Measurements from ENCODE around the gene HHAT.

The HHAT gene

DNA sequence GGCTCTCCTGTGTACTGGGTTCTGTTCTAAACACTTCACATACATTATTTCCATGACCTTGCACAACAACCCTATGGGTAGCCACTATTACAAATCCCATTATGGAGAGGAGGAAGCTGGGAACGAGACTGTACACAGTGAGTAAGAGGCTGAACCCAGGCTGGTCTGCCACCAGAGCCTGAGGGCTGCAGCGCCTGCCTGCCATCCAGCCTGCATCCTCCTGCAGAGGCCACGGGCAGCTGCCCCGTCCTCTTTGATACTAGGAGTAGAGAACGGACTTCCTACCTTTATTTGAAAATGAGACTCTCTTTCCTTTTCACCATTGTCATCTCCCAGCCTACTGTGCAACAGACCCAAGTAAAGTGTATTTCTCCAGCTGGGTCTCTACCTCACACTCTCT lies 370.0 kb downstream of the HHAT start:
- TF ChIP-seq CTCF (IDR thresholded peaks at IDR 0.05), result no peak
- Histone ChIP-seq H3K27me3 (ENCODE audit: control insufficient read depth, insufficient read depth, low read length) (no peaks in the 10 kb centered on the region), H3K9ac (no peak overlapping the region), H3K27ac (no peak overlapping the region), H3K36me3 (ENCODE audit: control insufficient read depth, insufficient read depth, low read length) (no peaks in the 10 kb centered on the region), H3K4me3 (ENCODE audit: low read depth, low read length) (no peak overlapping the region), H2AFZ (no peak overlapping the region), H3K4me1 (no peaks in the 10 kb centered on the region), H3K4me2 (ENCODE audit: low read length) (no peak overlapping the region), H3K9me3 (ENCODE audit: control insufficient read depth, low read length) (no peaks in the 10 kb centered on the region), H3K79me2 (no peaks in the 10 kb centered on the region)

- no peak overlapping the region for H3K4me2 ChIP-seq (ENCODE audit: low read length)
- H3K36me3 ChIP-seq (ENCODE audit: control insufficient read depth, insufficient read depth, low read length), result no peaks in the 10 kb centered on the region
- no peak overlapping the region for H2AFZ ChIP-seq
- no peak overlapping the region for H3K9ac ChIP-seq
- no peaks in the 10 kb centered on the region for H3K4me1 ChIP-seq
- no peaks in the 10 kb centered on the region for H3K9me3 ChIP-seq (ENCODE audit: control insufficient read depth, low read length)
- H3K4me3 ChIP-seq (ENCODE audit: low read depth, low read length), result no peak overlapping the region
- H3K27me3 ChIP-seq (ENCODE audit: control insufficient read depth, insufficient read depth, low read length), result no peaks in the 10 kb centered on the region
- TF ChIP-seq CTCF (IDR thresholded peaks at IDR 0.05), result no peak
- H3K79me2 ChIP-seq, result no peaks in the 10 kb centered on the region
- no peak overlapping the region for H3K27ac ChIP-seq
Measured at GRCh38 chr1:210700083-210700482, 371.4 kb downstream of the HHAT start.

- H3K4me1 ChIP-seq, result no peaks in the 10 kb centered on the region
- TF ChIP-seq CTCF (IDR thresholded peaks at IDR 0.05), result no peak
- no peak overlapping the region for H3K27ac ChIP-seq
- H3K9me3 ChIP-seq (ENCODE audit: control insufficient read depth, low read length), result no peaks in the 10 kb centered on the region
- H3K4me3 ChIP-seq (ENCODE audit: low read depth, low read length), result no peak overlapping the region
- no peak overlapping the region for H3K9ac ChIP-seq
- H3K4me2 ChIP-seq (ENCODE audit: low read length), result no peak overlapping the region
- no peak overlapping the region for H2AFZ ChIP-seq
- no peaks in the 10 kb centered on the region for H3K36me3 ChIP-seq (ENCODE audit: control insufficient read depth, insufficient read depth, low read length)
- no peaks in the 10 kb centered on the region for H3K79me2 ChIP-seq
- no peaks in the 10 kb centered on the region for H3K27me3 ChIP-seq (ENCODE audit: control insufficient read depth, insufficient read depth, low read length)
Measured at GRCh38 chr1:210700511-210700910, 371.8 kb downstream of the HHAT start.

GRCh38 chr1:210702506-210702905 lies 373.8 kb downstream of the HHAT start:
- no peaks in the 10 kb centered on the region for H3K27me3 ChIP-seq (ENCODE audit: control insufficient read depth, insufficient read depth, low read length)
- H3K27ac ChIP-seq, result no peak overlapping the region
- H3K4me3 ChIP-seq (ENCODE audit: low read depth, low read length), result no peak overlapping the region
- no peak overlapping the region for H2AFZ ChIP-seq
- no peaks in the 10 kb centered on the region for H3K36me3 ChIP-seq (ENCODE audit: control insufficient read depth, insufficient read depth, low read length)
- no peak overlapping the region for H3K4me2 ChIP-seq (ENCODE audit: low read length)
- no peaks in the 10 kb centered on the region for H3K4me1 ChIP-seq
- no peaks in the 10 kb centered on the region for H3K79me2 ChIP-seq
- no peak overlapping the region for H3K9ac ChIP-seq
- no peaks in the 10 kb centered on the region for H3K9me3 ChIP-seq (ENCODE audit: control insufficient read depth, low read length)
- TF ChIP-seq CTCF (IDR thresholded peaks at IDR 0.05), result no peak

DNA sequence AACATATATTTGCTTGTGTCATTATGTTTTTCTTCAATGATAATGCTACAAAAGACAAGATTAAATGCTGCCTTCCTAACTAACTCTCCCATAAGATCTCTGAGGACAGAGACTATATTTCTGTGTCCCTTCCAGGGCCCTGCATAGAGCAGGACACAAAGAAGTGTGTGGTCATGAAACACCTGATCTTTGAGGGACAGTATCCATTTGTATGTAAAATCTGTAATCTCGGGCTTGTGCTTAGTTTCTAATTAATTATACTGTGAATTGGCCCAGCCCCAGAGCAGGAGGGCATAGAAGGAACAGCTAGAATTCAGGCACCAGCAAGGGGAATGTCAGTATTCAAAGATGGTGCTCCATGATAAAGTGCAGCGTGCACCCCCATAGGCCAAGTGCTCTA lies 374.9 kb downstream of the HHAT start:
- Histone ChIP-seq H3K27ac (no peak overlapping the region), H2AFZ (no peak overlapping the region), H3K4me3 (ENCODE audit: low read depth, low read length) (no peak overlapping the region), H3K9me3 (ENCODE audit: control insufficient read depth, low read length) (no peaks in the 10 kb centered on the region), H3K9ac (no peak overlapping the region), H3K36me3 (ENCODE audit: control insufficient read depth, insufficient read depth, low read length) (no peaks in the 10 kb centered on the region), H3K4me2 (ENCODE audit: low read length) (no peak overlapping the region), H3K27me3 (ENCODE audit: control insufficient read depth, insufficient read depth, low read length) (no peaks in the 10 kb centered on the region), H3K79me2 (no peaks in the 10 kb centered on the region), H3K4me1 (no peaks in the 10 kb centered on the region)
- TF ChIP-seq CTCF (IDR thresholded peaks at IDR 0.05), result no peak
